Activated T-cell treated with anti-CD3 and anti-CD28 coated beads for 4 hours (primary cell): ENCODE data around the gene TMEM30A.
A peak's percentile ranks its signal among the peaks of the same experiment; 100 is the strongest.

Experiments
- DNase-seq: peaks from one replicate; pipeline ENCODE4 v3.0.0-alpha.2; 2020

Gene TMEM30A

DNA sequence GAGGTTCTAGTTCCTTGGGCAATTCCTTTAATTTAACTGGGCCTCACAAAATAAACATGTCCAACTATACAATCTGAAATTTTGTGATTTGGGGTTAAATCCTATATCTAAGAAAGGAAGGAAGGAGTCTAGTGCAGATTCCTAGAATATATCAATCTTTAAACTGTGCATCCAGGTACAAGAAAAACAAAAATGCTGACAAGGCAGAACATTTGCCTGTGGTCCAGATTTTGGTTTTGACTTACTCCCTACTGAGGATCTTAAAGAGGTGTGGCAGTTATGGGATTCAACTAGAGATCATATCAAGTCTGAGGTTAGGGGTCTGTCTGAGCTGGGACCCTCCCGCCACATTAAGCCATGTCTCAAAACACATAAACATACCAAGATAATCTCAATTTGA lies 23.3 kb downstream of the TMEM30A start:
- DNase-seq = no peak

DNA sequence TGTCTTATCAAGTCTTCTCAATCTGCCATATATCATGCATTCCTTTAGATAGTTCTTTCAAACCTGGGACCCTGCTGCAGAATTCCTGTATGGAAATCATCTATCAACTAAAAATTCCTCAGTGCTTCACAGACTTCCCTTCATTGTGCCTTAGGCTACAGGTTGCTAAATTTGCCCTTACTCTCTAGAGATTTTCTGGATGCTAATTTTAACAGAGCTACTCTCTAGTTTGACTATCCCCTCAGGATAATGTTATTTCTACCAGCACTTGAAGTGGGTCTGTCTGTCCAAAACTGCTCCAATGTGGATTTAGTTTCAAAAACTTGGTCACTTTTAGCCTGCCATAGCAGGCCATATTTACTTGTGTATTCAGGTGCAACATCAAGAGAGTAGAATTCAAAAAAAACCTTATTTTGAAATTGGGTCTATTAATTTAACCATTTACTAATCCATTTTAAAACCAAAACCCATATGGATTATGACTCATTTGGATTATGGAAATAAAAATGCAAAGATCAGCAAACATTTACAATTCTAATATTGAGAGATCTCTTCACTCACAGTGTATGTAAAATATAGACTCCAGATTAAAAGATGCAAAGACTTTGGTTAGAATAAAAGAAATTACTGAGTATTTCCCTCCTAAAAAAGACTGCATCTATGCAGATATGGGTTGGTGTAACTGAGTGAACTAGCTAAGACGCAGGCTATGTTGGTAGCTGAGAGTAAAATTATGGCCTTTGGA lies 27.1 kb downstream of the TMEM30A start:
- DNase-seq = no peak

DNA sequence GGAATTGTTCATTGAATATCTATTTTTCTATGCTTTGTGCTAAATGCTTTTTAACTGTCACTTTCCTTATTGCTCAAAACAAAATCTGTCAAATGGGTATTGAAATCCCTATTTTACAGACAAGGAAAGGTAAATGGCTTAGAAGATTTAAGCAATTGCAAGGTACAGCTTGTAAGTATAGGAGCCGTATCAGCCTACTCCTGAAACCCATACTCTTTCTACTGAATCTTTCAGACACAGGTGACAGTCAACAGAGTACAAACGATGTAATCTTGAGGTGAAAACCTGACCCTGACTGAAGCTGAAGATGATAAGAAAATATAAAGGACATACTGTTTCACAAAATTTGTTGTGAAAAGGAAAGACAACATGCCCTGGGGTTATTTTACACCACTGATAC lies 34.0 kb downstream of the TMEM30A start:
- DNase-seq = no peak

DNA sequence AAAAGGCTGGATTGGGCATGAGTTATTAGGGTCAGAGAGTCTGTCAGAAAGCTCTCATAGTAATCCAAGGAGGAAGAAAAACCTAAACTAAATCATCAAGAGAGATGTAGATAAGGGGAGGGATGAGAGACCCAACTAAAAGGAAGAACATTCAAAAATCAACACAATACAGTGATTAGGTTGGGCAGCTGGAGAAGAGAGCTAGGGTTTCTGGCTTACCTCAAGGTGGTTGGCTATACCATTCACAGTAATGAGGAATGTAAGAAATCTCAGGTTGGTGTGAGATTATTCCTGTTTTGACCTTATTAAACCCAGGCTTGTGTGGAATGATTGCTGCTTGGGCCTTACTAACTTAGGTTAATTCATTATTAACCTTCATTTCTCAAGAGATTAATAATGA lies 34.8 kb downstream of the TMEM30A start:
- no peak for DNase-seq

DNA sequence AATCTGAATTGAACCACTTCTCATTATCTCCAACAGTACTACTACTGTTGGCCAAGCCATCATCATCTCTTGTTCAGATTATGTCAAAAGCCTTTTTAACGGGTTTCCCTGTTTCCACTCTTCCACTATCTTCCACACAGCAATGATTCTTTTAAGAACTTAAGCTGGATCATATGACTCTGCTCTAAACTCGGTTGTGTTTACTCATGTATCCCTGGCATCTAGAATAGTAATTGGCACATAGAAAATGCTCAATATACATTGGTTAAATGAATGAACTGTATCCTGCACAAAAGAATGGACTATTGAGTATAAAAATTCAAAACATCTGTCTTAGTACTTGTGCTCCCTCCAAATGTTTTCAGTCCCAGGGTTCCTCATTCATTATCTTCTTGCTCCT lies 38.2 kb downstream of the TMEM30A start:
- DNase-seq = no peak

DNA sequence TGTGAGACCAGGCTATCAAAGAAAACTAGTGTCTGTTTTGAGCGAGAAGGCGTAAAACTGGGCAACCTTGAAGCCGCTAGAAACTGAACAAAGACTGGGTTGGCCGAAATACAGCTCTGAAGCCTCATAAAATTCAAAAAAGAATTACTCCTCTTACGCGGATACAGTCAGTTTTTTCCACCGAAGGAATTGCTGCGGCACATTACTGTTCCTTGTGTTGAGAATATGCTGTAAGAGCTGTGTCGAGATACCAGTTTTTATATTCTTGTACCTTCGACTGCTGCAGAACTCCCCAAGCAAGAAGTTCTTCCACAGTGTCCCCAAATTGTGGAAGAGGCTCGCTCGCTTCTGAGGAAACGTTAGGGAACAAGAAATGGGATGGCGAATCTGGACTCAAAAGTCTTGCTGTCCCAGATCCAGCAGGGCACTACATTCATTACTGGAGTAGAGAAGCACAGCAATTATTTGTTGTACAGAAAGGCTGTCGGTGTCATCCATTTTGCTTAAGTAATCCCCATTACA lies 40.5 kb downstream of the TMEM30A start:
- DNase-seq = no peak

DNA sequence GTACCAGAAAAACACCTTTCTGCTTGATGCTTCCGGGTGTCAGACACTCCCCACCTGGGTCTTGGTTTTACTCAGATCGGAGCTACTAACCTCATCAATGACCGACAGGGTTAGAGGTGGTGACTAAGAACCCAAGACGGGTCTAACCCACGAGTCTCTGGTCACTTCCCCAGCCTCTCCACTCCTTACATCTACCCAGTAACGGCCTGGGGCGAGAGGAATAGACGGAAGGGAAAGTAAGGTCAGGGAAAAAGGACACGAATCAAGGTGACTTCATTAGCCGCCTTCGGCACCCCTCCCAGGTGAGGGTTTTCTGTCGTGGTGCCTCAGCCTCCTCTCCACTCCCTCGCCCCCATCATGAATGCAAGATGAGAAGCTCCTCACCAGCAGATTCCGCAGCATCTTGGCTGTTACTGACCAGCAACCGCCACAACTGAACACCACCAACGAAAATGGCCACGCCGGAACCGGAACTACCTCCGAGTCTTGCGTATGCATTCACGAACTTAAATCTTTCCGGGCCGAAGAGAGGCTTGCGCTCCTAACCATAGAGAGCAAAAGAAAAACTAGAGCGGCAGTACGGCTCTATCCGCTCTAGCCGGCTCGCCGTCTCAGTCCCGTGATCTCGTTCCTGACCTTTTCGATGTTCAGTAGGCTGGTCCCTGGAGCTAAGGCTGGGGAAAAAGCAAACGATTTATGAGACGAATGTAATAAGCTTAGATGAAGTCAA lies 41.1 kb downstream of the TMEM30A start, which contains the start of gene COX7A2:
Gene COX7A2 (minus strand): TSS at position 469 of the 730 bp plus-strand sequence. CDS start 67 bp downstream, at position 402.
- DNase-seq = peak; percentile 71

DNA sequence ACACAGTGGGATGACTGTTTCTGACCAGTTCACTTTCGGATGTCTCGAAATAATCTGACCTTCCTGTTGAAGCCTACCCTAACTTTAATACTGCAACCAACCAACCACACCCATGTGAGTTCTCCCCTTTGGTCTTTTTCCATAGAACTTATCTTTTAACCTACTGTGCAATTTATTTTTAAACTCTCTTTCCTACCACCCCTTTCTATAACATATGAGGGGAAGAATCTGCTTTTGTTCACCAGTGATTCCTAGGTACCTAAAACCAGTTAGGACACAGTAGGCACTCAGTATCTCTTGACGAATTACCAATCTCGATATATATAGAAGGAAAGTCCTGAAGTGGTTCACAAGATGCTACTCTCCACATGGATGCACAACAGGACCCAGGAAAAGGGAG lies 48.0 kb downstream of the TMEM30A start:
- DNase-seq = no peak

DNA sequence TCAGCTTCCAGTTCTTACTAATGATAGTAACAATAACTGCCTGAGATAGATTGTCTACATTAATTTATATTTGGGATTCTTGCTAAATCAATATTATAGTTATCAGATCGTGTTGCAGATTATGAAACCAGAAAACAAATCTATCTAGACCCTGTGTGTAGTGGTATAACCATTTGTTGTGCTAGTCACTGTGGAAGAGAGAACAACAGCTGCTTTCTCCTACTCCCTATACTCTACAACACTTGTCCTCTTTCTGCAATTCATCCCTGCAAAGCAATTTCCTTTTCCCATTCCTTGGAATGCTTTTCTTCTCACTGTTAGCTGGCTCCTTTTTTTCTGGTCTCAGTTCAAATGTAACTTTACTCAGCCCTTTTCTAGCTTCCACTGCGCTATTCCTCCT lies 49.3 kb downstream of the TMEM30A start:
- no peak for DNase-seq

DNA sequence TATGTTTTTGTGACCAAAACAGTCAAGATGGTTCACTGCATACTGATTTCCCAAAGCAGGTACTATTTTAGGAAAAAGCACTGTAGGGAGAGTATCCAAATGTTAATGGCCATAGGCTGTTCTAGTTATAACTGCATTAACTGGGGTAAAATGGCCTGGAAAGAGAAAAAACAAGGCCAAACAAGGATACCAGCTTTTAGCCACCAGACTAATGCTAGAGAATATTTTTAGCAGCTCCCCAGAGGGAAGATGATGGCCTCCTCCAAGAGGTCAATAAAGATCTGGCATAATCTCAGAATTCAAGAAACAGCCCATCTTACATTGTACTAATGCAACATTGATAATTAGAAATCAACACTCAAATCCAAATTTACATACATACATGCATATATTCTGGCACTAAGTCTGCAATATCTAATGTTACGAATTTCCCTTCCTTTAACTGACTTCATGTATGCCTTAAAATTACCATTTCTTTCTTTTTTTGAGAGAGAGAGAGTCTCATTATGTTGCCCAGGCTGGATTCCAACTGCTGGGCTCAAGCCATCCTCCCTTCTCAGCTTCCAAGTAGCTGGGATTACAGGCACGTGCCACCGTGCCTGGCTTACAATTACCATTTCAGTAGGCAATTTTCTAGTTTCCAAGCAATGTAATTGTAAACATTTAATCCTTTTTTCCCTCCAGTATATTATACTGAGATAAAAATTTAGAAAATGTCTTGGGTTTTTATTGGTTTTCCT lies 50.3 kb downstream of the TMEM30A start:
- no peak for DNase-seq

DNA sequence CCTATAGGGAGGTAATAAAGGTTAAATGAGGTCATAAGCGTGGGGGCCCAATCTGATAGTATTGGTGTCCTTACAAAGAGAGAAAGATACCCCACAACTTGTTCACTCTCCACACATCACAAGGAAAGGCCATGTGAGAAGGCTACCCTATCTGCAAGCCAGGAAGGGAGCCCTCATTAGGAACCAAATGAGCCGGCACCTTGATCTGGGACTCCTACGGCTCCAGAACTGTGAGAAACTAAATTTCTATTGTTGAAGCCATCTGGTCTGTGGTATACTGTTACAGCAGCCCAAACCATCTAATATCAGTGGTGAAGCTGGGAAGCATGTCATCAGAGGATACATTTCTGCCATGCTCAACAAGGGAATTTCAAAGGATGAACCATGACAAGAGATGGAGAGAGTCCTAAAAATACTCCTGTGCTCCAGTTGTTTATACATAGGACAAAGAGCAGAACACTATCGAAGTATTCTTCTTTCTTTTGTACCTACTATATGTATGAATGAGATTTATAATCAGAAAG lies 51.4 kb downstream of the TMEM30A start:
- no peak for DNase-seq

DNA sequence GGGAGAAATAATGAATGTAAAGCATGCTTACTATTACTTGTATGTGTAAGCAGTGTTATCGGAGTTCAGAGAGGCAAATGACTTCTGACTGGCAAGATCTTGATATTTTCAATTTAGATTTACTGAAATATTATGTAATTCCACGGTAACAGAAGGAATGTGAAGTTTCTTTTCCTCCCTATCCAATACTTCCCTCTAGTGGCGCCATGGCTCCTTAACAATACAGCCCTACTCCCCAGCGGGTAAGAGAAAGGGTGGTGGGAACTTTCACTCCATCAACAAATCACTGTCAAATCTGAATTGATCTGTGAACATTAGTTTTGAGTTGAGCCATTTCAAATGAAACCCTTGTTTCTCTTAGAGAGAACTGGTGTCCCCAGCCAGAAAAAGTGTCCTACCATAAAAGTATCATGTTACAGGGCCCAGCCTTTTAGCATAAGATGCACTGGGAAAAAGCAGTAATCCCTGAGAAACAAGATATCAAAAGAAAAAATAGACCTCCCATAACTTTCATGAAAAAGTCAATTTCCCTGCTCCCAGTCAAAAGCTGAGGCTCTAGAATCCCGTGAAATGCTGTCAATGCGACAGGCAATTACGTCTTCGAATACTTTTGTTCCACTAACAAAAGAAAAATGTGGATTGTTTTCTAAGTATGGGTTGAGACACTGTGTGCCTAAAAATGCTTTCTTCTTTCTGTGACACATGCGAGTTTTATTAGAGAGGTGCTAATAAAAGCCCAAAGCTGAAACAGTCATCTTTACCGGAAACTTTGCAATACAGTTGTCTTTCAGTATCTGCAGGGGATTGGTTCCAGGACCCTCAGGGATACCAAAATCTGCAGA lies 53.9 kb downstream of the TMEM30A start:
- DNase-seq = no peak

DNA sequence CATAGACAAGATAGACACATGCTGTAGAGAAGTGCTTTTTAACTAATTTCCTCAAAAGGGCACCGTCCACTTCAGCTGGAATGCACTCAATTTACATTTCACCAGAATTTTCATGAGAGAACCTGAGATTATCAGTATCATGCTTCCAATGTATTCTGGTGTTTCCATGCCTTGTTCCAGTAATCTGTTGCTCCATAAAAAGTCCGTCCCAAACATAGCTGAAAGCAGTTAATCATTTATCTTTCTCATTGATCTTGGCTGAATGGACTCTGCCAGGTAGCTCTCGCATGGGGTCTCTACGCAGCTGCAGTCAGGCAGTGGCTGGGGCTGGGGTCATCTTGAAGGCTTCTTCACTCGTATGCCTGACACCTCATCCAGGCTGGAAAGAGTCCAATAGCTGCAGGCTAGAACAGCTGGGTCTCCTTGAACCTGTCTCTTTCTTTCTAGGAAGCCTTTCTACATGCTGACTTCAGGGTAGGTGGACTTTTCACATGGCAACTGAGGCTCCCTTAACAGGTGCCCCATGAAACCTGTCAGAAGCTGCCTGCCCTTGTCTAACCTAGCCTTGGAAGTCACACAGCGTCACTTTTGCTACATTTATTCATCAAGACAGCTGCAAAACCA lies 60.2 kb downstream of the TMEM30A start:
- no peak for DNase-seq

DNA sequence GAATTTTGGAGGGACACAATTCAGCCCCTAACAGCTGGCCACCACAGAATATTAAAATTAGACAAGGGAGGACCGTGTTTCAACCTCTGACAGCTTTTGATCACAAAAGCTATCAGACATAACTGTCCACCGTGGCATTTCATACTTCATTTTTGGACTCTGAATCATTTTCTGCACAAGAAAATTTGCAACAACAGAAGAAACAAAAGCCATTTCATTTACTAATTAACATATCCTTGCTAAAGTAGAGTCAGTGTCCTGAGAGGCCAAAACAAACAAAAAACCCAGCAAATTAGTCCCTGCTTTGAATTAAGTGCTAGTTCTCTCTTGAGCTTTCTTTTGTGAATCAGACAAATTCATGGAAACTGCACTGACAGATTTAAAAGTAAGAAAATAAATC lies 61.2 kb downstream of the TMEM30A start:
- DNase-seq = no peak

DNA sequence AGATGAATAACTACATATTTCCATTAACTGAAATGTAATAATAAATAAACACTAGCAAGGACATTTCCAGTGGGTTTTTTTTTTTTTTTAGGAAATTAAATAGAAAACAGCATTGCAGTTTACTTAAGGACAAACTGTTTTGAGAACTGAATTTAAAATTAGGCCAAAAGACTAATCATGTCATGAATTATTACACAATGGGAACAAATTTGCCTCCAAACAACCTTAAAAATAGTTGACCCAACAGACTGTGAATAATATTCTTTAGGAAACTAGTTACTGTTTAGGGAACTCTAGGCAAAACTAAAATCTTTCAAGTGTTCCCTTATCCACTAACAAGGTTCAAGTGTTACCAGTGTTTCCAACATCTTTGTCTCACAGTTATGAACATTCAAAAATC lies 62.3 kb downstream of the TMEM30A start:
- DNase-seq = no peak

DNA sequence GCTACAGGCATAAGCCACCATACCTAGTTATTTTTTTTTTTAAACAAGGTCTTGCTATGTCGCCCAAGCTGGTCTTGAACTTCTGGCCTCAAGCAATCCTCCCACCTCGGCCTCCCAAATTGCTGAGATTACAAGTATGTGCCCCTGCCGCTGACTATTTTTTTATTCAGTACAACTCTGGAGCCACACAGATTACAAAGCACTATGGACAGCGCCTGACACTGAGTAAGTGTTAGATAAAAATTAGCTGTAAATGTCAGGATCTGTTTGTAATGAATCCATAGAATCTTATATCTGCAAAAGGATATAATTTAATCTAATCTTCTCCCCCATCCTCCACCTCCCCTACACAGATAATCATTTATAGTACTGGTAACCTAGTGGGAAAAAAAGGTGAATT lies 63.5 kb downstream of the TMEM30A start:
- no peak for DNase-seq

DNA sequence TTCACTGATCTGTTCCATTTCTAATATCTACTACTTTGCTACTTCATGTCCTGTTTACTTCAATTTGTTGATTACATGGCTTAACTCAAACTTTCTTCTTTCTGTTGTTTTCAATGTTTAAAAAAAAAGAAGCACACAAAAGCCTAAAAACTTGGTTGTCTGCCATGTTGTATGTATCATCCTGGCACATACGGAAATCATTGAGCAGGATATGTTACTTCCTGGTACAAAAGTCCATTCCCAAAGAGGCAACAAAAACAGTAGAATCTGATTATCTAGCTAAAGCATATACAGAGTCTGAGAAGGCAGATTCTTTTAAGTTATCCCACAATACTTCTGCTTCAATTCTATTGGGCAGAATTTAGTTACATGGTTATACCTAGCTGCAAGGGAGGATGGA lies 64.2 kb downstream of the TMEM30A start:
- no peak for DNase-seq

DNA sequence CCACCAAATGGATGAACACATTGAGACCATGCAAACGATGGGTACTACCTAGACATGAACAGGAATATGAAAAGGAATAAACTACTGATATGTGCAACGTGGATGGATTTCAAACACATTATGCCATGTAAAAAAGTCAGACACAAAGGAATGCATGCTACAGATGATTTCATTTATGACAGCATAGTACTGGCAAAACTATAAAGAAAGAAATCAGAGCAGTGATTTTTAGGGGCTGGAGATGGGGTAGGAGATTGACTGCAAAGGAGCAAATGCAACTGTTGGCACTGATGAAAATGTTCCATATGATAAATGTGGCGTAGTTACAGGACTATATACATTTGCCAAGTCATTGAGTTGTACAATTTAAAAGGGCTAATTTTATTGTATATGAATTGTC lies 65.3 kb downstream of the TMEM30A start:
- no peak for DNase-seq

DNA sequence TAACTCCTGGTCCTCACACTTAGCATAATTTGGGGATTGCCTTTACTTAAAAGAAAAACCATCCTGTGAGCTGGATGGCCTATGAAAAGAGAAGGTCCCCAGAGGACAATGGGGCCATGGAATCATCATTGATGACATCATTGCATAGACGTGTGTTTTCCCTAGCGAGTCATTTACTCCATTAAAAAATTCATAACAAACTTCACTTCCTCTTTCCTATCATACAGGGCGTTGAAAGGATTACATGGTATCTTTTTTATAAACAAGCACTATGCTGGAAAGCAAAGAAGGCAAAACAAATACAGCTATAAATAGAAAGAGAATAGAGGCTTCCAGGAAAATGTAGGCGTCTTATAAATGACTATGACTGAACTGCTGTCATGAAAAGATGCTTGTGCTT lies 67.4 kb downstream of the TMEM30A start:
- no peak for DNase-seq

DNA sequence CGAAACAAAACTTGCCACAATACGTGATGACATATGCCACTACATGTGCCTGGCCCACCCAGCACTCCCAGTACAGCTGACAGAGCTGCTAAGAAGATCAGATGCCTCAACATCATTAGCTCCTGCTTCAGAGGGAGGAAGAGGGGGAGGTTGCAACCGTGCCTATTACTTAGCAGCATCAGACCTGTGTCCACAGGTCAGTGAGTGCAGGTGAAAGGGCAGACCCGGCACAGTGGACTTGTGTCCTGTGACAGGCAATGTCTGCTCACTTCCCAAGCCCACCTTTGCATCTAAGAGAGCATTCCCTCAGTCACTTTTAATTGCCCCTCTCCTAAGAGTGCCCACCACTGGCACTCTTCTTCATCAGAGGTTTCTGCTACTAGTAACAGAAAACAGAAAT lies 69.3 kb downstream of the TMEM30A start:
- no peak for DNase-seq

DNA sequence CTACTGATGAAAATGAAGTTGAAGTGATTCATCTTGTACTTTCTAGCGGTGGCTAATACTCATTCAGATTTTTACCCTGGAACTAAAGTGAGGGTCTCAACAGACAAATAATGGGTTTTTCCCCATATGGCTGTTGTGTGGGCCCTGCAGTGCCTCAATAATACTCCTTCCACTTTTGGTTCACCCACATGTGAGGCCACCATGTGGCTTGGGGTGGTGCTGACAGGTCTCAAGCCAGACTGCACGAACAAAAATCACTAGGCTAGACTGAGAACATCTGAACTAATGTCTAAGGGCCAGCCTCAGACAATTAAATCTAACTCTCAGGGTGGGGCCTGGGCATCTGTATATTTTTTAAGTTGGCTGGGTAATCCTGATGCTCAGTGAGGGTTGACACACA lies 70.9 kb downstream of the TMEM30A start:
- DNase-seq = no peak

DNA sequence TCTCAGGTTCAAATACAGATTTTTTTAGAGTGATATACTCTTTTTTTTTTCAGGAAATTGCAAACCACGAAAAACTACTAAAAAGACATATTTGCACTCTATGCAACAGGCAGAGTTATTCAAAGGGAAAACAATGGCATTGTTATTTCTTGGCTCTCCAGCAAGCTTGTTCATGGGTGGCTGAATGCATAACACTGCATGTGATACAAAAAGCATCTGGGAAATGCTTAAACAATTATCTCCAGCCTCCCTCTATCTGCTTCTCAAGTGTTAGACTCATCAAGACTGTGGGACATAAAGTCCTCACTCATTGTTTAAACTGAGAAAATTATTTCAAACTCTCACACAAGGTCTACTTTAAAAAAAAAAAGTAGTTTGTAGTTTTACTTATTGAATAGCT lies 71.5 kb downstream of the TMEM30A start:
- DNase-seq = no peak
